Epithelial cell of esophagus (primary cell): Measurements from ENCODE around the gene KIF21B.
A peak's percentile ranks its signal among the peaks of the same experiment; 100 is the strongest.

Experiments
- DNase-seq: peaks from one replicate; pipeline ENCODE4 v3.0.0; 2010; ENCODE audit warnings: low read depth
- H3K4me3 ChIP-seq: 2 replicates; pipeline ENCODE4 v1.5.1; 2011; ENCODE audit warnings: mild to moderate bottlenecking, low read length, control low read depth
- TF ChIP-seq, protein P1 (sequence below): IDR thresholded peaks from 2 replicates; pipeline ENCODE4 v1.5.1; 2011; ENCODE audit warnings: low read depth, mild to moderate bottlenecking, low read length, control low read depth, inconsistent platforms; ENCODE audit not compliant: insufficient read depth; ENCODE audit errors: missing control alignments

KIF21B gene

DNA sequence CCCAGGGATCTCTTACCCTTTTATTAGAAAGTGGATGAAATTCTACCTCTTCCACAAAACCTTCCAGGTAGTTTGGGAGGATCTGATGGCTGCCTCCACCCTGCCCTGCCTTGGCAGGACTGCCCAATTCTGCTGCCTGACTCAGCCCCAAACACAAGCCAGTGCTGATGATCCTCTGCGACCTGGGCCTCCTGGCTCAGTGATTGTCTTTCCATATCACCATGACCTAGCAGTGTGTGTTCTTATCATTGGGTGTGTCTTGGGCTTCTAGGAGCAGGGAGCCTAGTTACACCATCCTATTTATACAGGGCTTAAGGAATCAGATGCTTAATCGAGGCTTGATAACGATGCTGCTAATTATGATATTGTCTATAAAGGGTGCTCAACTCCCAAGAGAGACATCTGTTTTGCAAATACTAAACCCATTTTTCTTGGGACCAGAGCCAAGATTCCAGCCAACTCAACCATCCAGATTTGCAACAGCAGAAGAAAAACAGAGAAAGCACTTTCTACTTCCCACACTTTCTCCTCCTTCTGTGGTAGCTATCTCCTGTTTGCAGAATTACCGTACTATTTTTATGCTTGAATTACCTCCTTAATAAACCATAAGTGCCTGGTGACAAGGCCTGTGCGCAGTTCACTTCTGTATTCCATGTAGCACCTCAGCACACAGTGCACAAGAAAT, 36.5 kb upstream of the KIF21B start:
- no peak overlapping the region for H3K4me3 ChIP-seq
- DNase-seq: no peak
- TF ChIP-seq, protein P1, sequence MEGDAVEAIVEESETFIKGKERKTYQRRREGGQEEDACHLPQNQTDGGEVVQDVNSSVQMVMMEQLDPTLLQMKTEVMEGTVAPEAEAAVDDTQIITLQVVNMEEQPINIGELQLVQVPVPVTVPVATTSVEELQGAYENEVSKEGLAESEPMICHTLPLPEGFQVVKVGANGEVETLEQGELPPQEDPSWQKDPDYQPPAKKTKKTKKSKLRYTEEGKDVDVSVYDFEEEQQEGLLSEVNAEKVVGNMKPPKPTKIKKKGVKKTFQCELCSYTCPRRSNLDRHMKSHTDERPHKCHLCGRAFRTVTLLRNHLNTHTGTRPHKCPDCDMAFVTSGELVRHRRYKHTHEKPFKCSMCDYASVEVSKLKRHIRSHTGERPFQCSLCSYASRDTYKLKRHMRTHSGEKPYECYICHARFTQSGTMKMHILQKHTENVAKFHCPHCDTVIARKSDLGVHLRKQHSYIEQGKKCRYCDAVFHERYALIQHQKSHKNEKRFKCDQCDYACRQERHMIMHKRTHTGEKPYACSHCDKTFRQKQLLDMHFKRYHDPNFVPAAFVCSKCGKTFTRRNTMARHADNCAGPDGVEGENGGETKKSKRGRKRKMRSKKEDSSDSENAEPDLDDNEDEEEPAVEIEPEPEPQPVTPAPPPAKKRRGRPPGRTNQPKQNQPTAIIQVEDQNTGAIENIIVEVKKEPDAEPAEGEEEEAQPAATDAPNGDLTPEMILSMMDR: no peak

DNA sequence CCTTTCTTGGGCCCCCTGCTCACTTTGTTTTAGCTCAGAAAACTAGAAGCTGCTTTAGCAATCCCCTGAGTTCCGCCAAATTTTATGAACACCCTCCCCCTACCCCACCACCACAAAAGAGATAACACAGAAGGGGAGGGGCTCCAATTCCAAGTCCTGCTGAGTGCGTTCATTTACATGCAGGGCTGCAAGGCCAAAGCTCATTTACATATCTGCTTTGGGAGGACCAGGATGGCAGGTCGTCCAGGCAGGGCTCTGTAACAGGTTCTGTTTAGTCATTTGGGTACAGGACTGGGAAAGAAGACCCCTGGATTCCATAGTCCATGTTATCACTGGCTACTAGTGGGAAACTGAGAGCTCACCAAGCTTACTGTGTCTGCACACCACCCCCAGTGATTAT, 35.9 kb upstream of the KIF21B start:
- TF ChIP-seq, protein P1: no peak
- no peak for DNase-seq
- H3K4me3 ChIP-seq: no peak overlapping the region

DNA sequence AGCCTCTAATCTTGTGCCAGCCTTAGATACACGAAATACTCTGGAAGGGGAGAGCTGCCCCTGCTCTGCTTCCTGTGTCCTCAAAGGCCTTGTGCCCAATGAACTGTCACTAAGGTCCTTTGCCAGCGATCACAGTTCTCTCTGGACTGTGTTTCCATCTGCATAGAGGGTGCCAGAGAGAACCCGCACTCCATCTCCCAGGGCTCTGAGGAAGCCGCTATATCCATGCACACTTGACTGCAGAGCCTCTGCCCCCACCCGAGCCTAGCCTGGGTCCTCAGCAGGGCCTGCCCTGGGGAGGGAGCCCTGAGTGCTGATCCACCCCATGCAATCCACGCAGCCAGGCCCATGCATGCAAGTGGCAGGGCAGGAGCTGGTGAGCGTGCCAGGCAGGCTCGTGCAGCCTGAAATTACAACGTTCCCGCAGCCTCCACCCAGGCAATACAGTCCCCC, 30.6 kb upstream of the KIF21B start:
- DNase-seq: no peak
- H3K4me3 ChIP-seq: no peak overlapping the region
- TF ChIP-seq, protein P1: no peak

GRCh38 chr1:201053155-201053860, 29.8 kb upstream of the KIF21B start:
- H3K4me3 ChIP-seq: no peak overlapping the region
- no peak for DNase-seq
- TF ChIP-seq, protein P1: no peak

GRCh38 chr1:201051399-201051798, 27.9 kb upstream of the KIF21B start:
- no peak overlapping the region for H3K4me3 ChIP-seq
- TF ChIP-seq, protein P1: no peak
- DNase-seq: peak; percentile 10

- TF ChIP-seq, protein P1: no peak
- no peak for DNase-seq
- H3K4me3 ChIP-seq: no peak overlapping the region
Observed at GRCh38 chr1:201050515-201051277, 27.2 kb upstream of the KIF21B start.
